ENCODE measurements around the gene CD68.

CD68 gene

GRCh38 chr17:7579001-7579833 lies at the start of gene CD68:
TSS of gene CD68 (plus strand) at chr17:7579638. CDS start at chr17:7579678, 40 bp downstream.
- peak; percentile 100 for DNase-seq (ENCODE audit: low spot score)

- no peak for DNase-seq (ENCODE audit: low spot score)
Measured at GRCh38 chr17:7530023-7530900, 49.2 kb upstream of the CD68 start.

- no peak for DNase-seq (ENCODE audit: low spot score)
Measured at GRCh38 chr17:7538050-7538449, 41.4 kb upstream of the CD68 start.

GRCh38 chr17:7538891-7539545 lies 40.4 kb upstream of the CD68 start:
- no peak for DNase-seq (ENCODE audit: low spot score)

- DNase-seq (ENCODE audit: low spot score): no peak
Measured at GRCh38 chr17:7541074-7541621, 38.3 kb upstream of the CD68 start.

GRCh38 chr17:7544911-7545310 lies 34.5 kb upstream of the CD68 start:
- no peak for DNase-seq (ENCODE audit: low spot score)

GRCh38 chr17:7548585-7549400 lies 30.6 kb upstream of the CD68 start, which contains the start of gene TNFSF12:
TSS of gene TNFSF12 (plus strand) at chr17:7549058. CDS start at chr17:7549154, 96 bp downstream.
- DNase-seq (ENCODE audit: low spot score): peak; percentile 38

GRCh38 chr17:7549401-7550055 lies 29.9 kb upstream of the CD68 start:
- no peak for DNase-seq (ENCODE audit: low spot score)

- no peak for DNase-seq (ENCODE audit: low spot score)
Measured at GRCh38 chr17:7550344-7550743, 29.1 kb upstream of the CD68 start.

GRCh38 chr17:7551396-7551795 lies 28.0 kb upstream of the CD68 start:
- DNase-seq (ENCODE audit: low spot score): no peak

- DNase-seq (ENCODE audit: low spot score): no peak
Measured at GRCh38 chr17:7552621-7553051, 26.8 kb upstream of the CD68 start.

GRCh38 chr17:7553356-7553755 lies 26.1 kb upstream of the CD68 start:
- no peak for DNase-seq (ENCODE audit: low spot score)

- no peak for DNase-seq (ENCODE audit: low spot score)
Measured at GRCh38 chr17:7555320-7555948, 24.0 kb upstream of the CD68 start.

- no peak for DNase-seq (ENCODE audit: low spot score)
Measured at GRCh38 chr17:7556627-7557026, 22.8 kb upstream of the CD68 start.

GRCh38 chr17:7557147-7557764 lies 22.2 kb upstream of the CD68 start:
- DNase-seq (ENCODE audit: low spot score): no peak

GRCh38 chr17:7557775-7558543 lies 21.5 kb upstream of the CD68 start:
- no peak for DNase-seq (ENCODE audit: low spot score)

- no peak for DNase-seq (ENCODE audit: low spot score)
Measured at GRCh38 chr17:7558544-7559319, 20.7 kb upstream of the CD68 start, which contains the start of gene TNFSF13. TSS of gene TNFSF13 (plus strand) at chr17:7558750. CDS start at chr17:7559040, 290 bp downstream.
